Spinal cord (tissue), 10 donors: ENCODE results near the gene FRZB. TPM values are rescaled to one million over a fixed set of nuclear protein-coding genes. Genes with fewer than 3 reads are reported as not detected.

Experiments used
- DNase-seq, 6 donors: peaks; one replicate each; pipeline versions ENCODE4 v3.0.0 to v3.0.0-alpha.2; 2013 to 2015; ENCODE audit warnings: low spot score in 6 of 6, low read depth in 4 of 6
- H3K27ac ChIP-seq: one replicate; pipeline ENCODE4 v1.5.1; 2013; ENCODE audit warnings: low read depth, low read length, control low read depth
- H3K27me3 ChIP-seq: one replicate; pipeline ENCODE4 v1.6.1; 2013; ENCODE audit warnings: low read length; ENCODE audit not compliant: control insufficient read depth, insufficient read depth
- H3K36me3 ChIP-seq: one replicate; pipeline ENCODE4 v1.6.1; 2013; ENCODE audit warnings: low read length; ENCODE audit not compliant: control insufficient read depth, insufficient read depth
- H3K4me1 ChIP-seq: one replicate; pipeline ENCODE4 v1.6.1; 2013; ENCODE audit warnings: low read length; ENCODE audit not compliant: control insufficient read depth, insufficient read depth
- H3K4me3 ChIP-seq: one replicate; pipeline ENCODE4 v1.5.1; 2013; ENCODE audit warnings: low read depth, low read length, control low read depth
- H3K9me3 ChIP-seq: one replicate; pipeline ENCODE4 v1.6.1; 2013; ENCODE audit warnings: low read length; ENCODE audit not compliant: control insufficient read depth, insufficient read depth
- WGBS: methylation state at CpG from one replicate; pipeline ENCODE4 v1.1.5; 2013; ENCODE audit warnings: missing lambda C conversion rate; ENCODE audit not compliant: insufficient coverage; 5-methylcytosine and 5-hydroxymethylcytosine counted together
- polyA plus RNA-seq, 2 donors: library from polyadenylated mRNA; unstranded; fragments of 120-200 nt; gene quantifications; one replicate each; pipeline ENCODE4 v1.2.1, GENCODE V29; 2013; ENCODE audit not compliant: insufficient read length in 2 of 2
- total RNA-seq, 2 donors: library from RNA; depleted of rRNA in 1 of 2; stranded (reverse); fragments of 120-200 nt in 1 of 2; fragments of >200 nt in 1 of 2; gene quantifications; one replicate each; pipeline versions ENCODE4 v1.2.3 to v1.2.4, GENCODE V29; 2013 to 2014
- donor health status: healthy.

FRZB gene
- total and polyA plus RNA-seq, 4 donors: 21.8 to 68.5 (median 32.7) TPM

DNA sequence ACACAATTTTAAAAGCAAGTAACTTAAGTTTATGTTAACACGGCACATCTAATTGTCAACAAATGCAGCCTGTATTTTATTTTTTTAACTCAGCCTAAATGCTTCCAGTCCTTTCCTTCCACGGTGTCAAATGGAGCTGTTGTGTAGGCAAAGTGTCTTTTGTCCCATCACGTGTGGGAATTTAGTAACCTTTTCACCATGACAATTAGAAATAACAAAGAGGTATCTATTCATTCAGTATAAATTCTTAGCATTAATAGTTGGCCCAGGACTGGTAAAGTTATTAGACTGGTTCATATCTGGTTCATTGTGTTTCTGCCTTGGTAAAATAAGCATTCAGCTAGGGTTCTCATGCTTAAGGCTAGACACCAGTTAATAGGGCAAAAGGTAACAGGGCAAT, 47.9 kb downstream of the FRZB start:
- H3K4me1 ChIP-seq: peaks cover 6% of the 10 kb centered on the region
- DNase-seq: no peak
- no peaks in the 10 kb centered on the region for H3K9me3 ChIP-seq
- no peaks in the 10 kb centered on the region for H3K36me3 ChIP-seq
- peaks cover 19% of the 10 kb centered on the region for H3K27me3 ChIP-seq
- H3K4me3 ChIP-seq: no peak overlapping the region
- no CpG with 5 or more reads among the region's 3 CpGs for WGBS
- no peak overlapping the region for H3K27ac ChIP-seq

DNA sequence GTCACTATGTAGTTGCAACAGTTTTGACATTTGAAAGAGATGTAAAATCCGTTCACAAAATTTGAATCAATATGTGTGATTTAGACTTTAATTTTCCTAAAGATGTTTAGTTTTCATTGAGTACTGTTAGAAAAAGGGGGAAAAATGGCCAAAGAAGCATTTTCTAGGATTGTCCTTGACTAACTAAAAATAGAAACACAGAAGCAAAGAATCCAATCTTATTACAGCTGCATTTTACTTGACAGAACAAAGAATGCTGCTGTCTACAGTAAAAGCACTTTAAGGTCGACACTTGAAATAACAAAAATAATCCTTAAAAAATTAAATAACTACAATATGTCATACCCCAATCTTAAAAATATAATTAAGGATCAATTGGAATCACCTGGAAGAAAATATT, 48.9 kb downstream of the FRZB start:
- peaks cover 23% of the 10 kb centered on the region for H3K27me3 ChIP-seq
- no CpG with 5 or more reads among the region's 2 CpGs for WGBS
- no peaks in the 10 kb centered on the region for H3K9me3 ChIP-seq
- H3K4me3 ChIP-seq: no peak overlapping the region
- no peak overlapping the region for H3K27ac ChIP-seq
- H3K4me1 ChIP-seq: peaks cover 6% of the 10 kb centered on the region
- no peaks in the 10 kb centered on the region for H3K36me3 ChIP-seq
- DNase-seq: no peak

DNA sequence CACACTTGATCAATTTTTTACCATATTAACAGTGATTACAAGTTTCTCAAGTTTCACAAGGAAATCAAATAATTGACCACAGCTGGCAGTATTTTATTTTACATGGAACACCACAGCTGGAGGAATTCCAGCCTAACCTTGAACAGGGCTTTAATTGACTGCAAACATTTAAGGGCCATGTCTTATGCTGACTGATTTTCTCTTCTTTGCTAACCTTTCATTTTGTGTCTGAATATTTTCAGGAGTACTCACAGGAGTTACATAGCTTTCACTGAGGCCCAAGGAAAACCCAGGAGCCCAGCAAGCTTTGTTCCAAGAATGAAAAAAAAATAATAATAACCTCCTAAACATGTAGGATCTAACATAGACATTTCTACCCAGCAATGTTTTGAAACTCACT, 49.6 kb downstream of the FRZB start:
- peaks cover 23% of the 10 kb centered on the region for H3K27me3 ChIP-seq
- no peak for DNase-seq
- H3K4me3 ChIP-seq: no peak overlapping the region
- no peaks in the 10 kb centered on the region for H3K9me3 ChIP-seq
- no peaks in the 10 kb centered on the region for H3K36me3 ChIP-seq
- no peak overlapping the region for H3K27ac ChIP-seq
- peaks cover 6% of the 10 kb centered on the region for H3K4me1 ChIP-seq

DNA sequence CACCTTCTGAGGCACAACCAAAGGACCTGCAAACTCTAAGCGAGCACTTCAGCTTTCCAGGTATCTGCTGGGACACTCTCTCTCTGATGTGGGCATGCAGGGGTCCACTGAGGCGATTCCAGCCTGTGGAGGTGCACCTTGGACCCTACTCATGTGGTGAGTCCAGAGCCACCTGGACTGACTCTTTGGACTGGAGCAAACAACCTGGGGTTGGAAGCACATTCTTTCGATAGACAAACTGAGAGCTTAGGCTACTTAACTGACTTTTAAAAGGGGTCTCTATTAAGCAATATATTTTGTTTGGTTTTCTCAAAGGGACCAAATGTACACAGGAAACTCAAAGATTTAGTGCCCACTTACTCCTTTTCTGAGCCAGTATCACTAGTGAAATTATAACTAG, 51.6 kb downstream of the FRZB start:
- Histone ChIP-seq H3K9me3 (no peaks in the 10 kb centered on the region), H3K4me1 (peaks cover 6% of the 10 kb centered on the region), H3K36me3 (no peaks in the 10 kb centered on the region), H3K27ac (no peak overlapping the region), H3K27me3 (peaks cover 30% of the 10 kb centered on the region), H3K4me3 (no peak overlapping the region)
- 93% methylated on average over 3 of the region's 3 CpGs for WGBS
- no peak for DNase-seq

DNA sequence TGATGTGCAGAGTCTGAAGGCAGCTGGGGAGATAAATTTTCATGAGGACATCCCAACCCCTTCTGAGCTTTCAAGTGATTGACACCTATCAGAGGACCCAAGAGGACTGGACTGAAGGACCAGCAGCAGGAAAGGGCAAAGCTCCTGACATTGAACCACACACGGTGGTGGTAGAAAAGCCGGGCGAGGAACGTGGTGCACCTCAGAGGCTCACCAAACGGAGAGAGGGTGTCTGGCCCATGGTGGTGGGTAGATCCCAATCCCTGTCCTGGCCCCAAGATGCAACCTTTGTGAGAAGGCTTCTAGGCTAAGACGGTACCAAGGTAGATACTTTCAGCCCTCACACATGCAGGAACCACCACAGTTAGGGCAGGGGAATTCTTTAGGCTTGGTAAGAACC, 52.1 kb downstream of the FRZB start:
- Histone ChIP-seq H3K4me1 (peaks cover 4% of the 10 kb centered on the region), H3K4me3 (no peak overlapping the region), H3K27ac (no peak overlapping the region), H3K9me3 (no peaks in the 10 kb centered on the region), H3K27me3 (peaks cover 30% of the 10 kb centered on the region), H3K36me3 (no peaks in the 10 kb centered on the region)
- WGBS: 82% methylated on average over 6 of the region's 6 CpGs
- no peak for DNase-seq

DNA sequence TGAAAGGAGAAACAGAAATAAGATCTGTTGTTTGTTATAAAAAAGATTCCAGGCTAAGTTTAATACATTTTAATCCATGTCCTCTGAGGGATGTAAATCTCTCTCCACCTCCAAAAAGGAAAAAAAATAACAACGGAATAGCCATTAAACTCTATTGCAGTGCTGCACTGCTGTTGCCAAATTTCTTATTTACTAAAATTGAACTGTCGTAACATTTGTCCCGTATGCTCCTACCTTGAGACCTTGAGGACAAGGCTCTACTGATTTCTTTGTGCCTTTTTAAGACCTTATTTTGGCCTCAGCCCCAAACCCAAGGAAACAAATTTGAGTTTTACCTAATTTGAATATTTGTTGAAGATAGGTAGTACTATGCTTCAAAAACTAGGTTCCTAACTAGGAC, 56.4 kb downstream of the FRZB start:
- no peaks in the 10 kb centered on the region for H3K36me3 ChIP-seq
- 100% methylated on average over 2 of the region's 3 CpGs for WGBS
- no peaks in the 10 kb centered on the region for H3K4me1 ChIP-seq
- H3K9me3 ChIP-seq: no peaks in the 10 kb centered on the region
- no peak overlapping the region for H3K4me3 ChIP-seq
- H3K27me3 ChIP-seq: peaks cover 24% of the 10 kb centered on the region
- DNase-seq: no peak
- no peak overlapping the region for H3K27ac ChIP-seq

DNA sequence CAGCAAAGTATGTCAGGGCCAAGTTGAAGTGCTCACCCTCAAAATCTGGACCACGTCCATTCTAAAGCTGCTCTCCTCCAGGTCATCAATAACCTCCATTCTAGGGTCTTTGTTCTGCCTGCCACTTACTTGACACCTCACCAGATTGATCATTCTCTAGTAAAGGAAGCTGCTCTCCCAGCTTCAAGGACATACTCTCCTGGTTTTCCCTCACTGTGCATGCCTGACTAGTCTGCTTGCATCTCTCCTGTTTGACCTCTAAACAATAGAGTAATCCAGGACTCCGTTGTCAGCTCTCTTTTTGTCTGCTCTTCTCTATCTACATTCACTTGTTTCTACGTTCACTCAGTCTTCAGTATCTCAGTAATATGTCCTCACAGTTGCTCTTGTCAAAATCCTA, 59.1 kb downstream of the FRZB start:
- Histone ChIP-seq H3K27me3 (peaks cover 11% of the 10 kb centered on the region), H3K36me3 (no peaks in the 10 kb centered on the region), H3K27ac (no peak overlapping the region), H3K9me3 (no peaks in the 10 kb centered on the region), H3K4me1 (no peaks in the 10 kb centered on the region), H3K4me3 (no peak overlapping the region)
- no peak for DNase-seq
- WGBS: 31% methylated on average over 3 of the region's 3 CpGs

DNA sequence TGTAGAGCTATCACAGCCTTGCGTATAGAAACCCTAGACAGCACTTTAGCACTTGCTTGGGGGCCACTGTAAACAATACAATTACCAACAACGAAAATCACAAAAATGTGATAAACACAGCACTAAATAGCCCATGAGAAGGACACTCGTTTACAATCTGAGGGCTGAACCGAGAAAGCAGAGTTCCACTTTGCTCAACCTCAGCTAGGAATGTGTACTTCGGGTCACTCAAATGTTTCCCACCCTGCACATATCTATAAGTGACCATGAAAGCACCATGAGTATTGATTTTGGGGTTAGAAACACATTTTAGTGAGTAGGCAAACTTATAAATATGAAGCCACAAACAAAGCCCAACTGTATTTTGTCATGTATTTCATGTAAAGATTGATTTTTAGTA, 62.3 kb downstream of the FRZB start:
- Histone ChIP-seq H3K4me3 (no peak overlapping the region), H3K9me3 (no peaks in the 10 kb centered on the region), H3K27me3 (peaks cover 8% of the 10 kb centered on the region), H3K4me1 (no peaks in the 10 kb centered on the region), H3K27ac (no peak overlapping the region), H3K36me3 (no peaks in the 10 kb centered on the region)
- no peak for DNase-seq
- WGBS: 100% methylated on average over 1 of the region's 5 CpGs

DNA sequence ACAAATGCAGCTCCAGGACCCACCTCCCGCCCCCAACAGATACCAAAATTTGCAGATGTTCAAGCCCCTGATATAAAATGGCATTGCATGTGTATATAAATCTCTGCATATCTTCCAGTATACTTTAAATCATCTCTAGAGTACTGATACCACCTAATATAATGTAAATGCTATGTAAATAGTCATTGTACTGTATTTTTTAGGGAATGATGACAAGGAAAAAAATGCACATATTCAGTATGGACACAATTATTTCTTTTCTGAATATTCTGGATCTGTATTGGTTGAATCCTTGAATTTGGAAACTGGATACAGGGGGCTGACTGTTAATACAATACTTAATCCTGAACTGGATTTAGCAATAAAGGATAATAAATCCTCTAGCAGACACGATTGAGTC, 67.7 kb downstream of the FRZB start:
- Histone ChIP-seq H3K4me1 (no peaks in the 10 kb centered on the region), H3K4me3 (no peak overlapping the region), H3K27me3 (peaks cover 9% of the 10 kb centered on the region), H3K36me3 (no peaks in the 10 kb centered on the region), H3K27ac (no peak overlapping the region), H3K9me3 (no peaks in the 10 kb centered on the region)
- DNase-seq: no peak
- WGBS: no CpG with 5 or more reads among the region's 2 CpGs

DNA sequence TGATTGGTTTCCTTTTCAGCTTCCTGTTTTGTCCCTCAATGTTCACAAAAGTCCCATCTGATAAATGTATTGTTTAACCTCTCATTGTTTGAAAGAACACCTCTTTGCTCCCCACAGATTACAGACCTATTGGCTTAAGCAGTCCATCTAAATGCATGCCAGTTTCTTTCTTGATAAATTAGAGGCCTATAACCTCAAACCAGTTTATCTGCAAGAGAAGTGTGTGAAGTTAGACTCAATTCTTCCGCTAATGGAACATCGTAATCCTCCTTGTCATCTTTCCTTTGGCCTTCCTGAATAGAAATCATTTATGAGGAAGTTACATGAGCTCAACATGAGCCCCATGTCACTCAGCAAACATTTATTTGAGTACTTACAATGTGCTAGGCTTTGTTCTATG, 74.0 kb downstream of the FRZB start:
- DNase-seq: no peak
- no peaks in the 10 kb centered on the region for H3K9me3 ChIP-seq
- H3K27me3 ChIP-seq: peaks cover 5% of the 10 kb centered on the region
- H3K36me3 ChIP-seq: no peaks in the 10 kb centered on the region
- H3K4me3 ChIP-seq: no peak overlapping the region
- H3K4me1 ChIP-seq: no peaks in the 10 kb centered on the region
- no CpG with 5 or more reads among the region's 2 CpGs for WGBS
- H3K27ac ChIP-seq: no peak overlapping the region
